B cell (primary cell): Measurements from ENCODE around the gene SMIM5. TPM values are rescaled to one million over a fixed set of nuclear protein-coding genes. Genes with fewer than 3 reads are reported as not detected.

Experiments used
- ATAC-seq: fragments of 200-7000 bp; cut with Tn5 transposase; one replicate; pipeline ENCODE4 v1.10.0; 2021; ENCODE audit warnings: low read depth, mild to moderate bottlenecking, moderate number of reproducible peaks, moderate library complexity
- CTCF ChIA-PET: fragments of 350-600 bp; sonication (Branson Sonifier 250); formaldehyde crosslinking; loops from one replicate; lab custom pipeline; 2021; ENCODE audit warnings: antibody characterized with exemption, inconsistent platforms; lab: Charles Lee
- POLR2A ChIA-PET: fragments of 350-600 bp; sonication (Branson Sonifier 250); formaldehyde crosslinking; loops from one replicate; lab custom pipeline; 2021; ENCODE audit warnings: antibody characterized with exemption; lab: Charles Lee
- DNase-seq: peaks from one replicate; pipeline ENCODE4 v3.0.0; 2013
- H2AFZ ChIP-seq: 2 replicates; pipeline ENCODE4 v1.6.1; 2012; ENCODE audit warnings: mild to moderate bottlenecking, low read depth, low read length; ENCODE audit not compliant: insufficient read depth, poor library complexity, severe bottlenecking
- H3K27ac ChIP-seq, 2 donors: 1 replicate in 1 of 2; 2 replicates in 1 of 2; pipeline ENCODE4 v1.5.1; 2012 to 2013; ENCODE audit warnings: low read length in 2 of 2, mild to moderate bottlenecking in 2 of 2, moderate library complexity in 1 of 2
- H3K27me3 ChIP-seq, 4 experiments: fragments of 200-600 bp in 1 of 4; sonication (generic) in 1 of 4; replicated peaks in 1 of 4; 1 replicate in 2 of 4; 2 replicates in 2 of 4; pipeline versions ENCODE4 v1.6.1 to v1.7.0; 2013 to 2016; ENCODE audit warnings: low read length in 3 of 4, mild to moderate bottlenecking in 2 of 4, mixed read lengths in 1 of 4, moderate library complexity in 1 of 4; ENCODE audit not compliant: insufficient read depth in 4 of 4, control insufficient read depth in 3 of 4; ENCODE audit errors: control extremely low read depth in 1 of 4
- H3K36me3 ChIP-seq, 2 experiments: replicated peaks in 1 of 2; 1 replicate in 1 of 2; 2 replicates in 1 of 2; pipeline versions ENCODE4 v1.6.1 to v1.7.1; 2013; ENCODE audit warnings: low read length in 1 of 2; ENCODE audit not compliant: insufficient read depth in 2 of 2, control insufficient read depth in 1 of 2; ENCODE audit errors: control extremely low read depth in 1 of 2, extremely low read depth in 1 of 2
- H3K4me1 ChIP-seq, 2 donors: fragments of 200-600 bp in 1 of 2; sonication (generic) in 1 of 2; 1 replicate in 1 of 2; 2 replicates in 1 of 2; pipeline versions ENCODE4 v1.5.1 to v1.6.1; 2013 to 2017; ENCODE audit warnings: low read length in 2 of 2; ENCODE audit not compliant: control insufficient read depth in 2 of 2, insufficient read depth in 2 of 2
- H3K4me2 ChIP-seq: replicated peaks from 2 replicates; pipeline ENCODE3; 2012; ENCODE audit warnings: mild to moderate bottlenecking, low read depth, low read length; ENCODE audit not compliant: poor library complexity, severe bottlenecking
- H3K4me3 ChIP-seq, 5 experiments: fragments of 200-600 bp in 1 of 5; sonication (generic) in 1 of 5; 1 replicate in 3 of 5; 2 replicates in 2 of 5; pipeline versions ENCODE4 v1.5.1 to v1.7.0; 2011 to 2016; ENCODE audit warnings: low read length in 4 of 5, mild to moderate bottlenecking in 4 of 5, low read depth in 2 of 5, control low read depth in 1 of 5, moderate library complexity in 1 of 5; ENCODE audit not compliant: insufficient read depth in 1 of 5; ENCODE audit errors: control extremely low read depth in 1 of 5, extremely low read depth in 1 of 5
- H3K79me2 ChIP-seq: fragments of 200-600 bp; sonication (generic); one replicate; pipeline ENCODE4 v1.6.0; 2016; ENCODE audit warnings: low read length; ENCODE audit not compliant: control insufficient read depth, insufficient read depth
- H3K9ac ChIP-seq: fragments of 200-600 bp; sonication (generic); 2 replicates; pipeline ENCODE4 v1.6.1; 2017; ENCODE audit warnings: mild to moderate bottlenecking, low read length, moderate library complexity
- H3K9me3 ChIP-seq, 3 donors: one replicate each; pipeline versions ENCODE4 v1.6.1 to v1.7.1; 2013; ENCODE audit warnings: low read length in 2 of 3; ENCODE audit not compliant: control insufficient read depth in 2 of 3, insufficient read depth in 1 of 3; ENCODE audit errors: control extremely low read depth in 1 of 3
- H4K20me1 ChIP-seq: 2 replicates; pipeline ENCODE4 v1.6.0; 2012; ENCODE audit warnings: mild to moderate bottlenecking, low read length; ENCODE audit not compliant: insufficient read depth, control insufficient read depth, poor library complexity, severe bottlenecking
- H3K27ac Mint-ChIP-seq: one replicate; pipeline ENCODE4 v1.8.0; 2021; ENCODE audit warnings: mixed read lengths
- H3K27me3 Mint-ChIP-seq: one replicate; pipeline ENCODE4 v1.8.0; 2021; ENCODE audit warnings: mixed read lengths
- H3K4me1 Mint-ChIP-seq: one replicate; pipeline ENCODE4 v1.8.0; 2021; ENCODE audit warnings: mixed read lengths
- H3K4me3 Mint-ChIP-seq: one replicate; pipeline ENCODE4 v1.8.0; 2021; ENCODE audit warnings: mixed read lengths
- H3K9me3 Mint-ChIP-seq: one replicate; pipeline ENCODE4 v1.8.0; 2022; ENCODE audit warnings: mixed read lengths; ENCODE audit not compliant: insufficient read depth
- CTCF ChIP-seq: fragments of 200-600 bp; IDR thresholded peaks from one replicate; pipeline ENCODE4 v1.8.0; 2022; ENCODE audit warnings: antibody characterized with exemption, mild to moderate bottlenecking
- EZH2 ChIP-seq: IDR thresholded peaks from 2 replicates; pipeline ENCODE4 v1.6.1; 2012; ENCODE audit warnings: borderline replicate concordance, low read depth, mild to moderate bottlenecking, moderate library complexity, low read length; ENCODE audit not compliant: insufficient read depth, poor library complexity, severe bottlenecking
- WGBS: methylation state at CpG from one replicate; pipeline ENCODE4 v1.1.5; 2013; ENCODE audit warnings: missing lambda C conversion rate; ENCODE audit not compliant: insufficient coverage; 5-methylcytosine and 5-hydroxymethylcytosine counted together
- intact Hi-C: fragments of 100-400 bp; cut with micrococcal nuclease; formaldehyde crosslinking; loops from one replicate; pipeline ENCODE4 v1.10.0; 2022
- polyA plus RNA-seq: library from polyadenylated mRNA; depleted of rRNA; stranded (reverse); fragments of >200 nt; gene quantifications from 2 replicates; pipeline ENCODE4 v1.2.3, GENCODE V29; 2012
- total RNA-seq, 2 donors: library from RNA; stranded (reverse); fragments of 120-200 nt in 1 of 2; gene quantifications; 1 replicate in 1 of 2; 2 replicates in 1 of 2; pipeline versions ENCODE4 v1.2.3 to v1.2.4, GENCODE V29; 2013 to 2022

Gene SMIM5
- total and polyA plus RNA-seq, 2 donors (not counting 1 experiment from before 2014, with no cell fraction given): 0.62 to 7.6 TPM

- Histone ChIP-seq H3K79me2 (no peaks in the 10 kb centered on the region), H2AFZ (no peak overlapping the region), H4K20me1 (peaks cover 9% of the 10 kb centered on the region), H3K27ac (no peak overlapping the region), H3K4me1 (peaks cover 9 to 18% of the 10 kb centered on the region in 2 donors), H3K4me2 (no peak overlapping the region), H3K9me3 (no peaks in the 10 kb centered on the region), H3K4me3 (no peak overlapping the region), H3K27me3 (no peaks in the 10 kb centered on the region), H3K9ac (no peak overlapping the region), H3K36me3 (peaks cover 0 to 1% of the 10 kb centered on the region in 2 experiments)
- no peak for ATAC-seq
- H3K27me3 Mint-ChIP-seq: no peaks in the 10 kb centered on the region
- POLR2A ChIA-PET: interaction anchor here (1.0 kb wide), 1 partner anchor 119 kb away, joined by 8 read pairs; no protein-coding TSS in a partner anchor
- H3K9me3 Mint-ChIP-seq: no peaks in the 10 kb centered on the region
- CTCF ChIA-PET: interaction anchor here (1.0 to 19.7 kb wide), 10 partner anchors 9 to 130 kb away, joined by 3 to 389 read pairs (median 25); partner anchors contain the start of gene GALK1
- no peak overlapping the region for H3K27ac Mint-ChIP-seq
- intact Hi-C loops: no loop called here
- DNase-seq: no peak
- TF ChIP-seq CTCF: no peak
- TF ChIP-seq EZH2: no peak
- H3K4me3 Mint-ChIP-seq: no peak overlapping the region
- WGBS: 94% methylated on average over 17 of the region's 20 CpGs
- peaks cover 13% of the 10 kb centered on the region for H3K4me1 Mint-ChIP-seq
These were observed 1.7 kb downstream of the SMIM5 start for GRCh38 chr17:75634754-75635609.

DNA sequence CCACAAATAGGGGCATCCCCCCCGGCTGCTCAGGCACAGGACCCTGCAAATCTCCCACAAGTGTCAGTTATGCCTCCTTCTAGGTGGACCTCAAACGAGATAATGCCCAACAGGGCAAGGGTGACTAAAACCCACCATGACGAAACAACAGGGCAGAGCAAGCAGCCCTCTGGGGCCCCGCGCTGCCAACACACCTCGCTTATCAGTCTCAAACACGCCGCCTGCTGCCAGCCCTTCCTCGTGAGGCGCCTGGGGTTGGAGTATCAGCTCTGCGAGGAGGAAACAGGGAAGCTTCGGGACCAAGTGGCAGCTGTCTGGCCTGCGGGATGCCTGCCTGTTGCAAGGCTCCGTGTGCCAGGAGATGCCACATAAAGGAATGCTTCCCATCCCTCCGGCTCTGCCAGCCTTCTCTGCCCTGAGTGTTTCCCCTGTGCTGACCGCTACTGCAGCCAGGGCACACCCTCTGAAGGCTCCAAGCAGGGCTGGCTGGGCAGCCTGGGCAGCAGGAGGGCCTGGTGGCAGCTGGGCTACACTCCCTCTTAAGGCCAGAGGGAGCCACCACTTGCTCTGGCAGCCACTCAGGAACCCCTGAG, 2.5 kb downstream of the SMIM5 start:
- H3K27me3 Mint-ChIP-seq: no peaks in the 10 kb centered on the region
- H3K4me3 Mint-ChIP-seq: no peak overlapping the region
- Histone ChIP-seq H3K4me3 (no peak overlapping the region), H4K20me1 (peaks cover 9% of the 10 kb centered on the region), H3K79me2 (no peaks in the 10 kb centered on the region), H3K9me3 (no peaks in the 10 kb centered on the region), H3K4me1 (peaks cover 9 to 18% of the 10 kb centered on the region in 2 donors), H3K27me3 (no peaks in the 10 kb centered on the region), H3K9ac (no peak overlapping the region), H3K27ac (no peak overlapping the region), H3K36me3 (peaks cover 0 to 3% of the 10 kb centered on the region in 2 experiments), H2AFZ (no peak overlapping the region), H3K4me2 (no peak overlapping the region)
- no peak overlapping the region for H3K27ac Mint-ChIP-seq
- 64% methylated on average over 16 of the region's 16 CpGs for WGBS
- CTCF ChIA-PET: interaction anchor here (0.5 to 19.7 kb wide), 8 partner anchors 12 to 342 kb away, joined by 3 to 389 read pairs (median 4); no protein-coding TSS in a partner anchor
- no peak for DNase-seq
- POLR2A ChIA-PET: no interaction called here
- no peak for ATAC-seq
- peaks cover 13% of the 10 kb centered on the region for H3K4me1 Mint-ChIP-seq
- TF ChIP-seq CTCF (no peak), EZH2 (no peak)
- H3K9me3 Mint-ChIP-seq: no peaks in the 10 kb centered on the region
- intact Hi-C loops: no loop called here
